NCI-H2196 treated with DMSO at 0.1 percent for 48 hours (cell line): ENCODE results near the gene GDNF.

Experiments
- DNase-seq: peaks from one replicate; lab custom pipeline; 2025; ENCODE audit not compliant: unreplicated experiment; lab: John Stamatoyannopoulos, UW

Gene GDNF

DNA sequence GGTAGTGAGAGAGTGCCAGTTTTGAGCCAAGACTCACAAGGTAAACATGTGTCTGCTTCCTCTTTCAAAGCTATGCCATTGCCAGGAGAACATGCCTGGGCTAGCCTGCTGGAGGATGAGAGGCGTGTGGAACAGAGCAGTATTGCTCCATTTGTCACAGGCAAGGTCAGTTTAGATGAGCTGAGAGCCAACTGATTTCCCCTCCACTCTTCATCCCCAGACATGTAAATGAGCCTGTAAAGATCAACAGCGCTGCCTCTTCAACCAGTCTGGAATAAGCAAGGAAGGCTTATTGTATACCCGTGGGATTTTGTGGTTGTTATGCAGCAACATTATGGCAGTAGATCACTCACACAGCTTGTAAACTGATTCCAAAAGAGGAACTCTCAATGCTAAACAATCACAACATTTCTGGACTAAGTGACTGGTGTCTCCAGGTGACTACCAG is 8.2 kb upstream of the GDNF start:
- peak; percentile 99 for DNase-seq

DNA sequence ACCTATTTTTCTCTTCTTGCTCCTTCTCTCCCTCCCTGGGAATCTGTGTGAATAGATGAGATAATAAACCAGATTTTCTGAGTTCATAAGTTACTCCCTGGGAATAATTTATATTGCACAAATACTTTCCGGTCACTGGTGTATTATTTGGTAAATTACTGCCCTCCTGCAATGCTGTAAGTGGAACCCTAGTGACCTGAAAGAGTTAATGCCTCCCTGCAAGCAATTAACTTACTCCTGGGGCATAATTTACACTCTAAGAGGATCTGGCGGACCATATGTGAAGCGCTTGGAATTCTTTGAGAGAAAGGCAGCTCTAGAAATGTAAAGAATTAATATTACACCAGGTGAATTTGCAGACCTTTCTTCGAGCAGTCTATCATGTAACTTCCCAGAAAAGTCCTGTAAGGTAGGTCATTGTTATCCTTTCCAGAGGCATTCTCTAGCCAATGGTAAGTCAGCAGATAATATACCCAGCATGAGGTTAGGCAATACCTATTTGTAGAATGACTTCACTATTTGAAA is 7.0 kb upstream of the GDNF start:
- DNase-seq: no peak

DNA sequence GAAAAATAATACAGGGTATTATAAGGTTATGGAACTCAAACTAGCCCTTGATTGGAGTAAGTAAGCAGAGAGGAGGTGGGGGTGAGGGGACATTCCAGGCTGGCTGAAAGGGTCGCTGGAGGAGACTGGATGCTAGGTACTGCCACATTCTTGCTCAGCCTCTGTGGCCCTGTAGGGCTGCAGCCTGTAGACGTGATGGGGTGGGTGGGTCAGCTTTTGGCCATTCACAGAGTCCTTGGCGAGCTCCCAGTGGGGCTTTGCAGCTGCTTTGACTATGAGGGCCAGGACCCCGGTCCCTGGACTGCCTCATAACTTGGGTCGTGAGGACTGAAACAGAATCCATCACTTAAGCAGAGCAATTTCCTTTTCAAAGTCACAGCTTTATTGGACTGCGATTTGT is 4.2 kb upstream of the GDNF start:
- no peak for DNase-seq

DNA sequence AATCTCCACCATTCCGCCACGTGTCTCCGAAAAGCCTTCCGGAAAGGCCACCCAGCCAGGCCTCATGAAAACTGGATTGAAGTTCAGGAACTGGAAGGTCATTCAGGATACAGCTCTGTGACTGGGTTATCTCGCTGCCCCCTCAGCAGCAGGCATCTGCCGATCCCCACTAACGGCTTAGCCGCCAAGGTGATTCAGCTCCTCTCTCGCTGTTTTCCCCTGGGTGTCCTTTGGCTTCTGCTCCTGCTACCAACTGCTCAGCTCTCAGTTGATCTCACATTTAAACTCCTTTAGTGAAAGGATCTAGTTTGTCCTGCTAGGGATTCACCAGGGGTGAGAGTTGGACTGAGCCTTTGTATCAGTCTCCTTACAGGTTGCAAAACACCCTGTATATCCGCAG is 2.2 kb upstream of the GDNF start:
- no peak for DNase-seq

DNA sequence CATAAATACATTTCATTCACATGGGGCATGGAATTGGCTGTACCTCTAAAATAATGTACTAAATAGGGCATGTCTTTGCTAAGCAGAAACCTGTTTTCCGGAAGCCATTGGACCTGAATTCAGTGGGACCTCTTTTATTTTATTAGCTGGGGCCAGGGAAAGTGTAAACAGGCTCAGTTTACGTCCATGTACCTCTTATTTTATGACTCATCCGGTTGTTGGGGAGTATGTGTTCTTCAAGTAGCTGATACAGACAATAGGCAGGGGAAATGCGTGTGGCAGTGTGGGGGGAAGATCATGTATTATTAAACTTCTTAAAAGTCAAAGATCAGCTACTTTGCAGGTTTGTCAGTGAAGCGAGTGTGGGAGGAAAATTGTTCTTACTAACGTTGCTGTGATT is 1.4 kb upstream of the GDNF start:
- DNase-seq: no peak

DNA sequence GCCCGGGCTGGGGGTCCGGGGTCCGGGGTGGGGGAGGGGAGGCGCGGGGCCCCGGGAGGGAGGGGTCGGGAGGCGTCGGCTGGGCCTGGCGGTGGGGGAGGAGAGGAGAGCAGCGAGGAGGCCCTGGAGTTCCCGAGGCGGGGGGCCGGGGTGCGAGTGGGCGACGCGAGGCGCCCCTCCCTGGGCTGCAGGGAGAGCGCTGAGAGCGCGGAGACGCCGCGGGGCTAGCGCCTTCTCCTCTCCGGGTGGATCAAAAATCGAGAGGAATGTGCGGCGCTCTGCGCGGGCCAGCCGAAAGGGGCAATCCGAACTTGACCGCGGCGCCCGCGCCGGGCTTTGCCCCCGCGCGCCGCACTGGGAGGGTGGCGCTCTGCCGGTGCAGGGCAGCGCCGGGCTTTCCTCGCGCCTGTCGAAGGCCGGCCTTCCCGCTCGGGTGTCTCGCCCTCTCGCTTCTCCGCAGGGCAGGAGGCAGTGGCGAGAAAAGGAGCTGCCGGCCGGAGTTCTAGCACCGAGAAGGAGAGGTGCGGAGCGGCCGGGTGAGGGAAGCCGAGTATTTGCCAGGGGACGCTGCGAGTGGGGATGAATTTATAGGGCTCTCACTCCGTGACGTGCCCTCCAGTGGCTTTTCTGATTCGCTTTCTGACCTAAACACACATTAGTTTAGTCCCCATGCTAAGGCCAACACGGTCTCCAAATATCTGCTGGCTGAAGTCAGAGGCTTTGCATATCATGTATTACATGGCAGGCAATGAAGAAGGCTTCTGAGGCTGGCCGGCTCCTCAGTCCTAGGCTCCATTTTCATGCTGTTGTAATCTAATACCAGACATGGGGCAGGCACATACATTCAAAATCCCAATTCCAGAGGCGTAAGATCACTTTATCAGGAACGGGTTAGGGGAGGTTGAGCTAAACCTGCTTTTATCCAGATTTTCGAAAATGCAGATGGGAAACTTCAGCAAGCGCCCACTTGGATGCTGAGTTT is 503 bp upstream of the GDNF start:
- DNase-seq: peak; percentile 71

DNA sequence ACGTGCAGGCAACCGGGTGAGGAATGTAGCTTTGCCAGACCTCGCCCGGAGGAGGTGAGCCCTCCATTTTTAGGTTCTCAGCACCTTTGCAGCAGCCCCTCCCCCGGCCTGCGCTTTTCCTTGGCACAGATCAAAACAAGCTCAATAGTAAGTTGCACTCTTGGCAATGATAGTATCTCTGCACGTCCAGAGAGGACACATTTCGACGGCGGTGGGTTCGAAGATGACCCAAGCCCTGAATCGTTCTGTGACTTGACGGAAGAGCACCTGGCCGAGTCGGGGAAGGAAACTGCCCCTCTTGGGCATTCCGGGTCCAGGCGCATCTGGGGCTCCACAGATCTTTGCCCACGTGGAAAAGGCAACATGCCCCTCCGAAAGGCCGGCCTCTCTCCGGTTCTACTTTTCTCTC is 904 bp downstream of the GDNF start:
- DNase-seq: peak; percentile 32

DNA sequence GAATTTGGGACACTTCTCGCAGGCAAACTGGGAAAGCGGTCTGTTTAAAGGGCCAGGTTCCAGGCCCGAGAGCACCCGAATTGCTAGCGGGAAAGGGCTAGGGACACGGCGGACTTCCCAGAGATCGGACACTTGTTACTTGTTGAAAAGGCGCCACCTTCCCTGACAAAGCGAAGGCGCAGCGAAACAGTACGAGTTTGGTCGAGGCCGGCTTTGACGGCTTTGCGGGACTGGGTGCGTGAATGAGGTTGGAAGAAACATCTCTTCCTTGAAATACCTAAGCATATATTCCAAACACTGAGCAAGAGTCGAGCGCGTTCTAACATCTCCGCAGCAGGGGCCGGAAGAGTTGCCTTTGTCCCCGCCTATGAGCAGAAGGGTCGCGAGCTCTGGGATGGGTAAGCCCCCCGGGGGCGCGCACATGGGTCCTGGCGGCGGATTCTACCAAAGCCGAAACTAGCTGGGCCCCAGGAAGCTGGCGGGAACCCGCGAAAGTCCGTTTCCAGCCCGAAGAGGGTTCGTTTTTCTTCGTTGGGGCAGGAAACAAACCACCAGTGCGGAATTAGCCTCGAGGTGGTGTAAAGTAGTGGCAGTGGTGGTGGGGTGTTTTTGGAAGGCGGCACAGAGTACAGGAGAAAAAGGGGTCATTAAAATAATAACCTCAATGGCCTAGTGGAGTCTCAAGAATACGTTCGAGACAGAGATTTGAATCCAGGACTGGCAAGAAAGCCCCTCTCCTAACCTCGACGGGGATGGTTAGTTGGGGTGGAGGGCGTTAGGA is 1.5 kb downstream of the GDNF start:
- peak; percentile 49 for DNase-seq

DNA sequence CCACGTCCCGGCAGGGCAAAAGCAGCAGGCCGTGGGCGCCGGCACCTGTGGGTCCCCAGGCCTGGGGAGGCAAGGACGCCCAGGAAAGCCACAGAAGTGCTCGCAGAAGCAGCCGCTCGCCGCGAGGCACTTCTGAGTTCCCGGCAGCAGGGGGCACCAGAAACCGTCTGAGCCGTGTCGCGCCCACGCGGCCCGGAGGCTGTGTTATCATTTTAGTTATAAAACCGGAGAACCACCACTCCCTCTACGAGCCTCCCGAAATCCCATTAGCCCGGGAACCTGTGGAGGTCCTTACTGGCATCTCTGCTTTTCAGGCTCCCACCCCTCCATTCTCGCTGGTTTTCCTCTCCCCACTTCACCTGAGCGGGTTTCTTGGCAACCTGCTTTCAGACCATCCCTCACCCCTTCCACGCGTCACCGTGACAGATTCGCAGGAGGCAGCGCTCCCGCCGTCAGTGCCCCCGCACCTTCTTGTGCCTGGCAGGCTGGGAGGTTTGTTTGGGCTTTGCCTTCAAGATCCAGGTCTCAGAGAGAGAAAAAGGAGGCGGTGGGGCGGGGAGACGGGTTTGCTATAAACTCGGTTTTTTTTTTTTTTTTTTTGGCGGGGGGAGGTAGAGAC is 2.3 kb downstream of the GDNF start:
- DNase-seq: peak; percentile 33

DNA sequence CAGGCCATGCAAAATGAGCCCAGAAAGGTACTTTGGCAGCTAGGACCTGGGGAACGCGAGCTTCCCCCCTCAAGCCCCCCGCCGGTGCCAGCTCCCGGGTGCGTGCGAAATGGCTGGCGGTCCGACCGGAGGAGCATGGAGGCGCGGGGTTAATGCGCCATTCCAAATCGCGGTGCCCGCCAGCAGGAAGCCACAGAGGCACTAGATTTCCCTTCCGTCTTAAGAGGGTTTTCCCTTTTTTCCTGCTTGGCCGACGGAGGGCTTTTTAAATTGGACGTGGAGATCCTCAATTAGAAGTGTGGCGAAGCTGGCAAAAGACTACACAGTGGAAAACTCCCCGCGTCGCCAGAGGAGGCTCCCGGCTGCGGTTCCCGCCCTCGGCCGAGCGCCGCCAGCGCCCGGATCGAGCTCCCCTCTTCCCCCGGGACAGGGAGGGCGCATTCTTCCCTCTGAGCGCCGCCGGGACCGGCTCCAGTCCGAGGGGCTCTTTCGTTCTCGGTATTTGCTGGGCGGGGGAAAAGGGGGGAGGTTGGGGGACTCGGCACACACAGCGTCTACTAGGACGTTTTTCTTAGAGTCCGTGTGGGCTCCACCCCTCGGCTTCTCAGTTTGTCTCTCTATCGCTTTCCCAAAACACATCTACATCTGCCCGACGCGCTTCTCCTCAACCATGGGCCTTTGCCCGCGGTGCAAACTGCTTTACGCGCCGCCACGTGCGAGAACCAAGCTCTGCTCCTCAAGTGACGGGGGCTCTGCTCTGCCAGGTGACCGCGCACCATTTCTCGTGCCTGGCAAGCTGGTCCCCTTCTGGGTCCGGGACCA is 3.0 kb downstream of the GDNF start:
- no peak for DNase-seq

DNA sequence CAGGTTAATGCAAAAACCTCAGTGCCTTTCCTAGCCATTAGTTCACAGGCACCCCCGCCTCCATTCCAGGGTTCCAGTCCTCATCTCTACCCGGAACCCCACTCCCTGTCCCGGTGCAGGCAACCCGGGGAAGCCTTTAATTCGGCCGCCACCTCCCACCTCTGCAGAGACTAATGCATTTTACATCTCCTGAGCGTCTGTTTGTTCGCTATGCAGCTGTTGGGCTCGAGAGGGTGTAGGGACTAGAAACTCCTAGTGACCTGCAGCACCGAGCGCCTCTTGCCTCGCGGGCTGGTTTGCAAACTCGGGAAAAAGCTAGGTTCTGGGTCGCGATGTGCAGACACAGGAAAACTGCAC is 3.6 kb downstream of the GDNF start:
- DNase-seq: no peak

DNA sequence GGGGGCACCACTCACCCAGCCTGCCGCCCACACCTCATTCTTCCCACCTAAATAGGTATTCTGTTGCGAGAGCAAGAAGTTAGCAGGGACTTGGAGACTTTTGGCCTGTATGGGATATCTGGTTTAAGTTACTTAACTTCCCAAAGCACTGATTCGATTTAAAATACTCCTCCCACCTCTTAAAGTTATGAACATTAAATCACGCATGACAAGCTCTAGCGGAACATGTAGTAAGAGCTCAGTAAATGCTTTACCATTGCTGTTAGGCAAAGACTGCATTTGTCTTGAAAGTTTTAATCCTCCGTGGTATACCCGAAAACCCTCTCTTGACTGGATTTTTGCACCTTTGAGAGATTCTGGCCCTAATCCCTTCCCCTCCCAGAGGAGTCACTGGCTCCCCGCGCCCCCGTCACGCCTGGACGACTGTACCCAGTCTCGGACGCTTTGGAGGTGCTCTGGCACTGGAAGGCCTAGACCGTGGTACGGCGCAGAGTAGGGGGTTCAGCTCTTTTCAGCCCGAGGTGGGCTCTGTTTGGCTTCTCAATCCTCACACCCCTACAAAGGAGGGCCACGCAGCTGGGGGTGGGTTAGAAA is 4.4 kb downstream of the GDNF start:
- DNase-seq: no peak

DNA sequence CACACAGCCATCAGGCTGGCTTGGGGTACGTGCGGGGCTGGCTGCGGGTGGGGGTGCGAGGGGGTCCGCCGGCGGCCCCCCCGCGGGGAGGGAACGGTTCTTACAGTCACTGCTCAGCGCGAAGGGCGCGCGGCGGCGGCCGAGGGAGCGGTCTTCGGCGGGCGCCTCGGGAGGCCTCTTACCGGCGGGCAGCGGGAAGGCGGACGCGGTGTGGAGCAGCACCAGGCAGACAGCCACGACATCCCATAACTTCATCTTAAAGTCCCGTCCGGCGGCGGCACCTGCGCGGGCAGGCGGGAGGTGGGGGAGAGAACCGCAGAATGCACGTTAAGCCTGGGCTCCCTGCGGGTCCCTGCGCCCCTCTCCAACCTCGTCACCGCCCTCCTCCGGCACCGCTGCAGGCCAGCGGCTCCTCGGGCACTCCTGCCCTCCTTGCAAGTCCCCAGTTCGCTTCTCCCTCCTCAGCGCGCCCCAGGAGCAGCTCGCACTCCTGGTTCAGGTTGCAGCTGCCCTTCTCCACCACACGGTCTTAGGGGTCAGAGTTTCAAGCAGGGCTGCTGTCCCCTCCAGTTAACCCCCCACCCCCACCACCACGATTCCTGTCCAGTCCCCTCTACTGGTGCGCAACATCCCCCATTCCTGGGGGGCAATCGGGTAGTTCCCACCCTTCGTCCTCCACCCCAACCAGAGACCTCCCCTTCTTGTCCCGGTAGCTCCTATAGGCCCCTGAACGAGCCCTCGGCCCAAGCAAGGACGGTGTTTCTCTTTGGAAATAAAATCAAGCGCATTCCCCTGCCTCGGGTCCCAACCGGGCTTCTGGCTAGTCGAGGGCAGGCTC is 5.1 kb downstream of the GDNF start:
- DNase-seq: no peak

DNA sequence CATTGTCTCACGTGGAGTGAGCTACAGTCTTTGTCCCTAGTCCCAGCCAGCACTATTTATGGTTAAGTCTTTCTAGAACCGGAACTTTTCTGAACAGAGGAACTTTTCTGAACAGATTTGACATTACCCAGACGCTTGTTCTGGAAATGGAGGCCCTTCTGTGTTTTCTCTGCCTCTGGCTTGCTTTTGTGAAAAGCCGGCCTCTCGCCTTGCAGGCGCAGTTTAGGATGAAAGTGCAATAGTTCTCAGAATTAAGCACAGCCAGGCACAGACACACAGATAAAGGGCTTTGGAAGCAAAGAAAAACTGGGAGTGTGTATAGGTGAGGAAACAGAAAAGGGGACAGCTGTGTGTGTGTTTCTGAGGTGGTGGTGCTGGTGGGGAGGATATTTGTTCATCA is 5.9 kb downstream of the GDNF start:
- no peak for DNase-seq

DNA sequence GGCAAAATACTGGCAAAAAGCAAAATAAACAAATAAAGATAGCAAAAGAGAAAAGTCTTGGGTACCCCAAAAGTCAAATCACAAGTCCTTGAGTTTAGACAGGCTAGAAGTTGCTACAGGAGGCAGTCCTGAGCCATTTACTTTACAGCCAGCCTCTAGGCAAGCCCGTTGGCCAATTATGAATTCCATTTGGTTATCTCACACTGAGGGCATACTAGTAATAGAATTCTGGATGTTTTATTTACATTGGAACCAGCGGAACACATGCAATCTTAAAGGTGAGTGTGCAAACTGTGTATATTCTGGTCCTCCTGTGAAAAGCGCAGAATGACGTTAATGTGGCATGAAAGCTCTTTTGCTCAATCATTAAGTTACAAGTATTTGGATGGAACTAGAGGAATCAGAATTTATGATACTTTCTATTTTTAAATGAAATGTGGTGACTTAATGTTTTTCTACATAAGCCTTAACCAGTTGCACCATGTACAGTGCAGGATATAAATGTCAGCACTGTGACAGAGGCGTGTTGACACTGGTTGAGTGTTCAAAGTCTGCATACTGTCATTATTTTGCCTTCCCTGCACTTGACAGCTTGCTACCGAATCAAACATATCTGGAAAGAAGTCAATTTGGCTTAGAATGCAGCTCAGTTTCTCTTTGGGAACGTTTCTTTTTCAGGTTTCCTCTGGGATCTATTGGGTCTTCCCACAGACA is 7.9 kb downstream of the GDNF start:
- DNase-seq: no peak

DNA sequence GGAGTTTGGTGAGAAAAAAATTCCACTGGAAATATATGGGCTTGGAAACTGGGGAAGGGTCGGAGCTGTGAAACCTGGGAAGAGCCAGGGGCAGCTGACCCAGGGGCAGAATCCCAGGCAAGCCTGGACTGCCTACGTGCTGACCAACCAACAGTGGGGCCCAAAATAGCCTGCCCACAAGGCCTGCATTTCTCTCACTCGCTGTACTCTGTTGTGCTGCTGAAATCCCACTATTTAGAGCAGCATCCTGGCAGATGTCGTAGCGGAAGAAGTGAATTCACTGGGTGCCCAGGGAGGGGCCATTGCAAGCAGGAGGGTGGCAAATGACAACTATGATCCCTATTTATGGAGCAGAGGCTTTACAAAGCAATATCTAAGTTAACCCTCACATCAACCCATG is 9.5 kb downstream of the GDNF start:
- DNase-seq: no peak

DNA sequence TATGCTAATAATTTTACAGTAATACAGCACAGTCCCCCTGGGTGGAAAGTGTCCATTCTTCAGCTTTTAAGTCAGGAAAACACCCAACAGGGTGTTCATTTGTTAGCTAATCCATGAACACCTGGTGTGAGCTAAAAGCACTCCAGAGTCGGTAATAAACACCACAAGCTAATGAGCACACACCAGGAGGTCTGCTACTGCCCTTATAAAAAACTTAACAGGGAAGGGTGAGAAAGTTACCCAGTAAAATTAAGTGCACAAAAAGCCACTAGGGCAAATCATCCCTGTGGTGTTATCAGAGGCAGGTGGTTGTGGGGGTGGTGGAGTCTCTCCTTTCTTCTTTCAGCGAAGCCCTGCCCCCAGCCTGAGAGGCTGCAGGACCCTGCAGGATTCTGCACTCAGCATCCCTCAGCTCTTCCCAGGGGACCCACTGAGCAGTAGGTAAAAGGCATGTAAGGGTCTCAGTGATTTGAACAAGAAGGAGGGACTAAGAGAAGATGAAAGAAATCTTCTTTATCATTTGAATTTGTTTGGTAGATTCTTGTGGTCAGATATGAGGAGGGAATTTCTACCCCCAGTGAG is 14.4 kb downstream of the GDNF start:
- DNase-seq: no peak

DNA sequence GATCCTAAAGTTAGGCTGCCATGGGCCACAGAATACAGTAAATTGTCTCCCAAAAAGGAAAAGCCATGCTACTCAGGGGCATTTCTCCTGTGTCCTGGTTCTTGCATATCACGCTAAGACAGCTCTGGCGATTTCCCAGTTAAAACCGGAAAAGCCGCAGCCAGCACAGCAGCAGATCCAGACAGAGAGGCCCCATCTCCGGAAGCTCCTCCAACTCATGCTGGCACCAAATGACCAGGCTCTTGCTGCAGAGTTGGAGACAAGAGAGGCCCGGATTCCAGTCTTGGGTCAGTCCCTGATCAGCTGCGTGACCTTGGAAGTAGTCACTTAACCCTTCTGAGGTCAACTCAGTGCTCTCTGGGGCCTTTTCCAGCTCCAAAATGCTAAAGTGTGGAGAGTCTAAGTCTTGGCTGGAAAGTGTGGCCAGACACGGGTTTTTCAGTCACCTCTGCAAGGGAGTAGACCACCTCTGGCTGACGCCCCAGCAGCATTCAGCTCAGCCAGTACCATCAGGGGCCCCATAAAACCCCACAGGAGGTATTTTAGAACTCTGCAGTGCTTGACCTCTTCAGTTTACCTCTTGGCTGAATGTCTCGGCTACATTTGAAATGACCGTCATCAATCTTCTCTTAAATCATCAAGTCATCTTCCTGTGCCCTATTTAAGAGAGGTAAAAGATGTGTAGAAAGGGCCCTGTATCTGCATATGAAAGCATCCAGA is 16.2 kb downstream of the GDNF start:
- no peak for DNase-seq
